Measurements from ENCODE around the gene RNF44.
A peak's percentile ranks its signal among the peaks of the same experiment; 100 is the strongest.
"Not testable (repeated sequence)": the region's sequence is repeated elsewhere in the genome, so short reads cannot be mapped to it uniquely, and the experiment has no call there.

The RNF44 gene

GRCh38 chr5:176553260-176554085 lies 16.3 kb upstream of the RNF44 start:
- Histone ChIP-seq H3K27ac (replicated peaks) (no peak overlapping the region), H3K4me3 (replicated peaks; ENCODE audit: insufficient read depth, low read length) (no peak overlapping the region), H3K27me3 (ENCODE audit: insufficient read depth, poor library complexity, severe bottlenecking) (no peaks in the 10 kb centered on the region)
- no peak for DNase-seq (ENCODE audit: low read depth in 1 of 2, low spot score in 1 of 2)
- TF ChIP-seq CTCF (IDR thresholded peaks at IDR 0.05; ENCODE audit: insufficient read depth, low read length) (no peak), REST (IDR thresholded peaks at IDR 0.05; ENCODE audit: insufficient replicate concordance, low read depth) (no peak), SPI1 (IDR thresholded peaks at IDR 0.05; ENCODE audit: borderline replicate concordance, low read depth) (no peak), GABPA (IDR thresholded peaks at IDR 0.05; ENCODE audit: low read depth) (no peak), POLR2AphosphoS5 (IDR thresholded peaks at IDR 0.05; ENCODE audit: low read depth) (no peak)

DNA sequence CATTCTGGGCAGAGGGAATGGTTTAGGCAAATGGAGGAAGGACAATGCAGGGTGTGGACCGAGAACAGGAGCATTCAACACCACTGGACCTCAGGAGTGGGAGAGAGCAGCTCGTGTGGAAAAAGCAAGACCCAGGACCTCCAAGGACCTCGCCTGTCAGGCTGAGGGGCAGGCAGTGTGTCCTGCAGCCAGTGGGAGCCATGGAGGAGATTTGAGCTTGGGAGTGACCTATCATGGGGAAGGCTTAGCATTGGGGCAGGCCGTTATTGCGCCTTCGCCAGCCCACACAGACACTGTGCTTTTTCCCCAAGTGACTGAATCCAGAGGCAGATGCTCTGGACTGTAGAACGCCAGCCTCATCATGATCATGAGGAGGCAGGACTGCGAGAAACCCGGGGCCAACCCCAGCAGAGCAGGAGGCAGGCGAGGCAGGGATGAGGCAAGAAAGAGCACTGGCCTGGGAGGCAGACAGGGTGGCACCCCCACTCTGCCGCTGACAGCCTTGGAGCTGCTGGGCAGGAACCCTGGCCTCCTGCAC lies 15.2 kb upstream of the RNF44 start:
- no peak for TF ChIP-seq POLR2AphosphoS5 (IDR thresholded peaks at IDR 0.05; ENCODE audit: low read depth)
- no peak for TF ChIP-seq SPI1 (IDR thresholded peaks at IDR 0.05; ENCODE audit: borderline replicate concordance, low read depth)
- no peak for TF ChIP-seq REST (IDR thresholded peaks at IDR 0.05; ENCODE audit: insufficient replicate concordance, low read depth)
- TF ChIP-seq GABPA (IDR thresholded peaks at IDR 0.05; ENCODE audit: low read depth), result no peak
- TF ChIP-seq CTCF (IDR thresholded peaks at IDR 0.05; ENCODE audit: insufficient read depth, low read length), result no peak
- no peaks in the 10 kb centered on the region for H3K27me3 ChIP-seq (ENCODE audit: insufficient read depth, poor library complexity, severe bottlenecking)
- no peak overlapping the region for H3K27ac ChIP-seq (replicated peaks)
- DNase-seq (ENCODE audit: low read depth in 1 of 2, low spot score in 1 of 2), result no peak
- H3K4me3 ChIP-seq (replicated peaks; ENCODE audit: insufficient read depth, low read length), result no peak overlapping the region

- DNase-seq (ENCODE audit: low read depth in 1 of 2, low spot score in 1 of 2), result not testable (repeated sequence)
These were observed 13.7 kb upstream of the RNF44 start for GRCh38 chr5:176550937-176551336.

DNA sequence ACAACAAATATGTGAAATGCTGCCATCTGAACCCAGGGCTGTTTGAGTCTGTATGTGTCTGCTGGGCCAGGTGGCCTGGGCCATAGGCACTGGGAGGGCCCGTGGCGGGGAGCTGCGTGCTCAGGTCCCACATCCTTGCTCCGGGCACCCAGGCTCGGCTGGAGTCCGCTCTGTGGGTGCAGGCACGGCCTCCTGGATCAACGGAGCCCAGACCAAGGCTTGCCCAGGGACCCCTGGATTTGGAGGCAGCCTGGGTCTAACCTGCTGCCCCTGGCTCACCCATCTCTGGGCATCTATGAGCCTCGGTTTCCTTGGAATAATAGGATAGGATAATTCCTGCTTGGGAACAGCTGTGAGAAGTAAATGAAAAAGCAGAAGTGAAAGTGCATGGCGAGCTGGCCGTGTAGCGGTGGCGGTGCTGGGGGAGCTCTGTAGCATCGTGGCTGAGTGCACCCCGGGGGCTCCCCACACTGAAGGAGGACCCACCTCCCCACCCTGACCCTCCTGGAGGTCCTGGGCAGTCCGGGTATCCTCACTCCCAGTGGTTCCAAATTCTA lies 13.2 kb upstream of the RNF44 start:
- H3K4me3 ChIP-seq (replicated peaks; ENCODE audit: insufficient read depth, low read length), result 0 out of 2 replicates have a peak overlapping the region, but pooled peaks have one; percentile 4
- DNase-seq (ENCODE audit: low read depth in 1 of 2, low spot score in 1 of 2), result no peak
- H3K27ac ChIP-seq (replicated peaks), result no peak overlapping the region

More at GRCh38 chr5:176550937-176551336, 13.7 kb upstream of the RNF44 start:
- not testable (repeated sequence) for H3K27me3 ChIP-seq (ENCODE audit: insufficient read depth, poor library complexity, severe bottlenecking); H3K4me3 ChIP-seq (replicated peaks; ENCODE audit: insufficient read depth, low read length); H3K27ac ChIP-seq (replicated peaks)

More for the DNA sequence above, 13.2 kb upstream of the RNF44 start:
- no peaks in the 10 kb centered on the region for H3K27me3 ChIP-seq (ENCODE audit: insufficient read depth, poor library complexity, severe bottlenecking)
- no peak for TF ChIP-seq CTCF (IDR thresholded peaks at IDR 0.05; ENCODE audit: insufficient read depth, low read length)
- TF ChIP-seq SPI1 (IDR thresholded peaks at IDR 0.05; ENCODE audit: borderline replicate concordance, low read depth), result peak; percentile 96
